GM21737 (cell line): Measurements from ENCODE around the gene APC.
A peak's percentile ranks its signal among the peaks of the same experiment; 100 is the strongest.

ENCODE experiments used
- ATAC-seq: cut with Tn5 transposase; IDR thresholded peaks from one replicate; pipeline ENCODE4 v1.9.1; 2021; ENCODE audit warnings: mild to moderate bottlenecking, moderate library complexity; ENCODE audit not compliant: unreplicated experiment

Gene APC

DNA sequence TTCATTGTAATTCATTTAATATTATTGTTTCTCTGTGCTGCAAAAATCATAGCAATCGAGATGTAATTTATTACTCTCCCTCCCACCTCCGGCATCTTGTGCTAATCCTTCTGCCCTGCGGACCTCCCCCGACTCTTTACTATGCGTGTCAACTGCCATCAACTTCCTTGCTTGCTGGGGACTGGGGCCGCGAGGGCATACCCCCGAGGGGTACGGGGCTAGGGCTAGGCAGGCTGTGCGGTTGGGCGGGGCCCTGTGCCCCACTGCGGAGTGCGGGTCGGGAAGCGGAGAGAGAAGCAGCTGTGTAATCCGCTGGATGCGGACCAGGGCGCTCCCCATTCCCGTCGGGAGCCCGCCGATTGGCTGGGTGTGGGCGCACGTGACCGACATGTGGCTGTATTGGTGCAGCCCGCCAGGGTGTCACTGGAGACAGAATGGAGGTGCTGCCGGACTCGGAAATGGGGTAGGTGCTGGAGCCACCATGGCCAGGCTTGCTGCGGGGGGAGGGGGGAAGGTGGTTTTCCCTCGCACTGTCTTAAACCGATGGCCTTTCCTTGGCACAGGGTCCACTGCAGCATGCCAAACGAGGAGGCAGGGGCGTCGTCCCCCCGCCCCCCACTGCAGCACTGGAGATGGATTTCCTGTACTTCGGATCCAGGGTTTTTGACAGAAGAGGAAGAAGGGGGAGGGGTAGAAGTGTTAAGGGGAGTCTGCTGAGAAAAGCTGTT lies at the start of gene APC:
Gene APC (plus strand): TSS at position 423 of the 728 bp plus-strand sequence. CDS start 17,006 bp downstream, outside the sequence.
- peak; percentile 100 for ATAC-seq

DNA sequence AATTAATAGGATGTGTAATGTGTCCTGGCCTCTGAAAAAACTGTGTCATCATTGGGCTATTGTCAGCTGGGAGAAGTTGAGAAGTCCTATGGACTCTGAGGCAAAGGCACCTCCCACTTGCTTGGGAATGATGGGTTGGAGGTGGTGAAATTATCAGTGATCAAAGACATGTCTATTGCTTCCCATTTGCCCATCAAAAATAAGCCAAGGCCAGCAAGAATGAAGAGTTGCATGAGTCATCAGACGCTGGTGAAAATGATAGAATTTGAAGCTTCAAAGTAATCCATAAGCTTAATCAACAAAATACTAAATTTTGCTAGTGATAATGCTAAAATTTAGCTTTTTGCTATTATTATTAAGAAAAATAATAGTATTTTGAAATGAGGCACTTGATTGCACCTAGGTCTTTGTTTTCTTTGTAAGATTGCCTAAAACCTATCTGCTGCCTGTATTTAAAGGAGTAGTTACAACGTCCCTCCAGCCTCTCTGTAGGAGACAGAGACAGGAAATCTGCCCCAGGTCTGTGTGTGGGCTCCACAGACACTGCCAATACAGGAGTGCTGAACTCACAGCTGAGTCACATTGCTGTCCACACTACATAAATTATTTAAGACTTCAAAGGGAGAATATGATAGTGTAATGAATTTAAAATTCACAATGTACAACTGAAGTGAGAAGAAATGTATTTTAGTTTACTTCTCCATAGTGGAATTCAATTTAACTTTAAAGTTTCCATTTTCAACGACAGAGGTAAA lies 48.4 kb upstream of the APC start:
- ATAC-seq = no peak

DNA sequence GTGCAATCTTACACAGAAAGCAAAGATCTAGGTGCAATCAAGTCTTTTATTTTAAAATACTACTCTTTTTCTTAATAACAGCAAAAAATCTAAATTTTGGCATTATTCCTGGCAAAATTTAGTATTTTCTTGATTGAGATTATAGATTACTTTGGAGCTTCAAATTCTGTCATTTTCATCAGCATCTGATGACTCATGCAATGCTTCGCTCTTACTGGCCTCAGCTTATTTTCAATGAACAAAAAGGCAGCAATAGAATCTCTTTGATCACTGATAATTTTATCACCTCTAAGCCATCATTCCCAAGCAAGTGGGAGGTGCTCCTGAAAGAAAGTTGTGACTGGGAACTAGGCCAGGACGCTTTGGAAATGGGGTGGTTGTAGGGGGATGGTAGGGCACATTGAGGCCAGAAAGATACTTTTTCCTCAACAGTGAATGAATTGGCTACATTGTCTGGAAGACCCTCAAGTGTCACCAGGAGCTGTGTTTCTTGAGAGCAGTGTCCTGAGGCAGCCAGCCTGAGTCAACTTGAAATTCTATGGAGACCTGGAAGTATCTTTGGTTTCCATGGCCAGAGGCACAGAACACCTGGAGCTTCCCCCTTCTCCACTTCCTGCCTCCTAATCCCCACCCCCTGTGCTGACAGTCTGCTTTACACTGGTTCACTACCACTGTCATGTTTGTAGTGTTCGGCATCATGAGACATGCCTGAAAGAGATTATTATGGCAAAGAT lies 46.9 kb upstream of the APC start:
- no peak for ATAC-seq

DNA sequence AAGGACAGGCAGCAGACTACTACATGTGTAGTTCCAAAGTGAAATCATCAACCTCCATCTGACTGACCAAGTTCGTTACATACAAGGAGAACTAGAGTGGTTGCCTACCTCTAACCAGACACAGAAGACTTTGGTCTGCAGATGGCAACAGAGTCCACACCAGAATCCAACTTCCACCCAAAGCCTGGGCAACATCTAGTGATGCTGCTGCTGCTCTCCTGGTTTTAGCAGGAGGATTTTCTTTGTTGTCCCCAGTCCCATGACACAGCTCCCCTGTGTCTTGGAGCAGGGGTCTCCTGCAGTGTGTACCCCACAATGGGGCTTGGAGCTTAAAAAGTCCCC lies 46.4 kb upstream of the APC start:
- no peak for ATAC-seq

DNA sequence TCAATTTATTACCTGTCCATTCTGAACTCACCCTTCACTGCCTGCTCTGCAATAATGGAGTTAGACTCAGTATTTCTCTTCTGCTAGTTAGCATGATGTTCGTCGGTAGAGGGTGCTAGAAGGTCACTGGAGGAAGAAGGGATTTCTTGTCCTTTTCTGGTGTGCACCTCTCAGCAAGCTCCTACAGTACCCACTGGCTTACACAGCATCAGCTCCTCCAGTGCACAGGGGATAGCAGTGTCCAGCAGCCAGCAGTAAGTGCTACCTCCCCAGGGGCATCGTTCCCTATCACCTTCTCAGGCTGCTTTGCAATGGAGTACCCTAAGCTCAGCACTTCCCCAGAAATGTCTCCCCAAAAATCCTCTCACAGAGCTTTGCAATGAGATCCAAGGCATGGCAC lies 45.9 kb upstream of the APC start:
- no peak for ATAC-seq

DNA sequence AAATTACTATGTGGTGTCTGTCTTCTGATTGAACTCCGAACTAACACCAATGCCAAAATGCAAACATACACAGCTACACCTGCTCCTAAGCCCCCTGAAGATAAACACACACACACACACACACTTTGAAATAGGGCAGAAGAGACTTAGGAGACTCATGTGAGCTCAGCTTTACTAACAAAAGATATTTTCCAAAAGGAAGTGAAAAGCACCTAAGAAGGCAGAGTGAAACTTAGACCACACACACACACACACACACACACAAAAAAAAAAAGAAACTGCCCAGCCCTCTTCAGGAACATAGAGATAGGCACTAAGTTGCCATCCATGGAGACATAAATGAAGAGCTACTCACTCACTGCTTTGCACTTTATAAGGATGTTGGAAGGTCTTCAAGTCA lies 45.2 kb upstream of the APC start:
- no peak for ATAC-seq

DNA sequence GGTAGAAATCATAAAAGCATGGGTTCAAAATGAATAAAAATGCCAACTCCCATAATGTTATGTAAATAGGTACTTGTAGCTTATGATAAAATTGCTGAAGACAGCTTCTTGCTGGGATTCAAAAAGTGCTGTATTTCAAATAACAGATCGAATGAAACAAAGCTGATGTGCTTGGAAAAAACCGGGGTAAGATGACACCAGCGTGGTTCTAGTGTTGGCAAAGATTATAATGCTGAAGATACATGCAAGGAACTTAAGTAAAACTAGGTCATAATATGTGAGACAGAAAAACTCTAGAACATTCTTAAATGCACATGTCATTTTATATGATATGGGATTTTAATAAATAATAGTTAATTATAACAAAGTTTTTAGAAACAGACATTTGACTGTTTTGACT lies 44.4 kb upstream of the APC start:
- no peak for ATAC-seq

DNA sequence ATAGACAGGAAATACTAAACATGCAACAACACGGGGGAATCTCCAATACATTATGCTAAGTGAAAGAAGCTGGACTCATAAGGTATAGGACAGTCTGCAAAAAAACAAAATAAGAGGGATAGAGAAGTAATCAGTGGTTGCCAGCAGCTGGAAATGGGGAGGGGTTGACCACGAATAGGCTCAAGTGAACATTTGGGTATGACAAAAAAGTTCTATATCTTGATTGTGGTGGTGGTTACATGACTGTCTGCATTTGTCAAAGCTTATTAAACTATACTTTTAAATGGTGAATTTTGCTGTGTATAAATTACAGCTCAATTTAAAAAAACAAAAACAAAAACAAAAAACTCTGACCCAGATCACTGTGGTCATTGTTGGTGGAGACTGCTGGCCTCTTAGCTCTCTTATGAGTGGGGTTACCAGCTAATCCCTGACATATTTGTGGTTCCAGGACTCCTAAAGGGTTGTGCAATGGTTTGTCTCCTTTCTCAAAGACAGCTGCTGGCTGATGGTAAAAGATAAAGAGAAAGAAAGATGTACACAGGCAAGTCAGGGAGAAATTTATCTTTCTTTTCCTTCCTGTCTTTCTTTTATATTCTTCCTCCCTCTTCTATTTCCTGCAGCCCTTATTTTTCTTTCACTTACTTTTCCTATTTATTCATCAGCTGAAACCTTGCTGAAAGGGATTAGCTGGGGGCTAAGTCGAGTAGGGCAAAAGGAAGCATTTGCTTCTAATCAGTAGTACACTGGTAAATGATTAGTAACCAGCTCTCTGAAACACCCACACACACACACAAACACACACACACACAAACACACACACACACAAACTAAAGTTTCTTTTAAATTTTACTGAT lies 42.6 kb upstream of the APC start:
- no peak for ATAC-seq

DNA sequence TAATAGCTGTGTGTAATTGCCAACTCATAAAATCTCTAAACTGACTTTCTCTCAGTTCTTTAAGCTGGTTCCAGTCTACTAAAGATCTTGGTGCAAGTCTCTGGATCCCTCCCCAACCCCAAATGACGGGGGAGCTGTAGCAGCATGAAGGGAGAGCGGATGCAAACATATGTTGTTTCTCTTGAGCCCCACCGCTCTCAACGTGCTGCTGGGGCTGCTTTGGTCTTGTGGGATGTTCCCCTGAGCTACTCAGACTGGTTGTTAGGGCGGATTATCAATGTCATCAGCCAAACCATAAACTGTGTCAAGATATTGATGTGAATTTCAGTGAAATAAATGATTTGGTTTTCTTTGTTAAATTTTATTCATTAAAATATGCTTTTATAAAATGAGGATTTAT lies 40.9 kb upstream of the APC start:
- ATAC-seq = no peak

DNA sequence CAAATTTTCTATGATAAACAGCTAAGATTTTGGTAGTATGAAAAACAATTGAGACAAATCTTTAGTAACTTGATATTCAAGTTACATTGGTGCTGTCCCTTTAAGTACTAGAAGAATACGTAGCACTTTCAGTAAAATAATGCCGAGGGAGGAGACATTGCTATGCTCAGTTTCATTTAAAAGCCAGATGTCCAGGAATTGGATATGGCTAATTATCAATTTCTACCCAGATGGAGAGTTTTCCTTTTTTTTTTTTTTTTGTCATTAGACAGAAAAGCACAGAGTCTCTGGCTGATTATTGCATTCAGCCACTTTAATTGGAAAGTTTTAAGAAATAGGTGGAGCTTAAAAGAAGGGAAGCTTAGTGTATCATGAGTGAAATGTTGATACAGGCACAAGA lies 40.4 kb upstream of the APC start:
- no peak for ATAC-seq

DNA sequence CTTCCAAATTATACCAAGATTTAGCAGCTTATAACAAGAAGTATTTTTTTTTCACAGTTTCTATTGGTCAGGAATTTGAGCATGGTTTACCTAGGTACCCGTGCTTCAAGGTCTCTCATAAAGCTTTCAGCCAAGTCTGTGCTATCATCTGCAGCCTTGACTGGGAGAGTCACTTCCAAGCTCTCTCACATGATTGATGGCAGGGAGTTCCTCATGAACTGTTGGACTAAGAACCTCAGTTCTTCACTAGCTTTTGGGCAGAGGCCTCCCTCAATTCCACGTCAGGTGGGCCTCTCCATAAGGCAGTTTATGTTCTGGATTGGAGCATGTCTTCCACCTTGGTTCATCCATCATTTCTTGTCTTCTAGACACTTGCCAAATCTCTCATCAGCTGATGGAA lies 39.9 kb upstream of the APC start:
- ATAC-seq = no peak

DNA sequence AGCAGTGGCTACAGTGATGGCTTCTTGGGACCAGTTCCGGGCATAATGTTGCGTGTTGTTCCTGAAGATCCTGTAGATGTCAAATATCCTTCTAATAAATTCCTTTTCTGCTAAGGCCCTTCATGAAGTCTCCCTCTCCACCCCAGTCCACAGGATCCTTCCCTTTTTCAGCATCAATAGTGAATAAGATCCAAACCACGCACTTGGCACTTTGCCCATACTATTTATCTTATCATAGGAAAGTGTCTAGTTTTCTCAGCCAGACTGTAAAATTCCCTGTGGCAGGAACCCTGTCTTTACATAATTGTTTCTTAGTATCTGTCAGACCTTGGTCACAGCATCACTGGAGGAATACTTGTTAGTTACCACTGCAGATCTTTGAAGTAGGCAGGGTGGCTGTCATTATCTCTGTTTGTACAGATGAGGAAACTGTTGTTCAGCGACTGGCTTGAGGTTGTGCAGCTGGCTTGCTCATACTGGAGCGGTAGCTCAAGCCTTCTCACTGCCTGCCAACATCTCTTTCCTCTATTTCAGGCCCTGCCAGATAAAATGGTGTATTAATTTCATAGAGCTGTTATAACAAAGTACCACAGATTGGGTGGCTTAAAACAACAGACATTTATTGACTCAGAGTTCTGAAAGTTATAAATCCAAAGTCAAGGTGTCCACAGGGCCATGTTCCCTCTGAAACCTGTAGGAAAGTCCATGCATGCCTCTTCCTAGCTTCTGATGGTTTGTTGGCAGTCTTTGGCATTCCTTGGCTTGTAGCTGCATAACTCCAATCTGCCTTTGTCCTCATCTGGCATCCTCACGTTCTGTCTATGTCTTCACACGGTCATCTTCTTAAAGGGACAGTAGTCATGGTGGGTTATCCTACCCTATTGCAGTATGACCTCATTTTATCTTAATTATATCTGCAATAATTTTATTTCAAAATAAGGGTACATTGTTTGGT lies 33.5 kb upstream of the APC start:
- ATAC-seq = no peak

DNA sequence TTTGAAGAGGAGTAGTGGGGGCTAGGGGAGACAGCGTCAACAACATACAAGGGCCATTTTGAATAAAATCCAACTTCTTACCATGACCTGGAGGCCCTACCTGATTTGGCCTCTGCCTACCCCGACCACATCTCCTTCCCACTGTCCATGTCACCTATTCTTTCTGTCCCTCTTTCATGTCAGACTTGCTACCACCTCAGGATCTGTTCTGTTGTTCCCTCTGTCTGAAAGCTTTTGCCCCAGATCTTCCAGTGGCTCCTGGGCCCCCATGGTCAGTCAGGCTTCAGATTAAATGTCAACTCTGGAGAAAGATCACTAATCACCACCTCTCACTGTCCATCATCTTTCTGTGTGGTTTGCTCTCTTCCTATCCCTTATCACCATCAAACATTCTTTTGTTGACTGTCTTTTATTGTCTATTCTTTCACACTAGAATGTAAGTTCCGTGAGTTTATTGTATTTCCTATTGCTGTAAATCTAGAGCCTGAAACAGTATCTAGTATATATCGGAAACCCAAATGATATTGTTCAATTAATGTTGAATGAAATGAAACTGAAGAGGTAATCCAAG lies 31.2 kb upstream of the APC start:
- ATAC-seq = no peak

DNA sequence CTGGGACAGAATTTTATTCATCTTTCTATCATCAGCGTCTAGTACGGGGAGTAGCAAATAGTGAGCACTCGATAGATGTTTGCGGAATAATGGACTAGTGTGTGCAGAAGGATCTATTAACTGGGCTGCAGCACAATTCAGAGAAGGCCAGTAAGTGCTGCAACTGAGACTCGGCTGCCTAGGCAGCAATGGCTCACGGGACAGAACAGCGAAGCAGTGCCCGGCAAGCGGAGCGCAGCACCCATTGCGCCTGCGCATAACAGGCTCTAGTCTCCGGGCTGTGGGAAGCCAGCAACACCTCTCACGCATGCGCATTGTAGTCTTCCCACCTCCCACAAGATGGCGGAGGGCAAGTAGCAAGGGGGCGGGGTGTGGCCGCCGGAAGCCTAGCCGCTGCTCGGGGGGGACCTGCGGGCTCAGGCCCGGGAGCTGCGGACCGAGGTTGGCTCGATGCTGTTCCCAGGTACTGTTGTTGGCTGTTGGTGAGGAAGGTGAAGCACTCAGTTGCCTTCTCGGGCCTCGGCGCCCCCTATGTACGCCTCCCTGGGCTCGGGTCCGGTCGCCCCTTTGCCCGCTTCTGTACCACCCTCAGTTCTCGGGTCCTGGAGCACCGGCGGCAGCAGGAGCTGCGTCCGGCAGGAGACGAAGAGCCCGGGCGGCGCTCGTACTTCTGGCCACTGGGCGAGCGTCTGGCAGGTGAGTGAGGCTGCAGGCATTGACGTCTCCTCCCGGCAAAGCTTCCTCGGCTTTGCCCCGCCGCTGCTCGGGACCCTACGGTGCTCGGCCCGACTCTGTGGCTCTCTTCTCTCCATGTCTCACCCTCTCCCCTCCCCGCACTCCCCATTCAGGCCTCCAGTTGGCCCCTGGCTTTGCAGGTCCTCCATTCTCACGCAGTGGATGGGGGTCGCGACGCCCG lies 30.2 kb upstream of the APC start:
- peak; percentile 90 for ATAC-seq

DNA sequence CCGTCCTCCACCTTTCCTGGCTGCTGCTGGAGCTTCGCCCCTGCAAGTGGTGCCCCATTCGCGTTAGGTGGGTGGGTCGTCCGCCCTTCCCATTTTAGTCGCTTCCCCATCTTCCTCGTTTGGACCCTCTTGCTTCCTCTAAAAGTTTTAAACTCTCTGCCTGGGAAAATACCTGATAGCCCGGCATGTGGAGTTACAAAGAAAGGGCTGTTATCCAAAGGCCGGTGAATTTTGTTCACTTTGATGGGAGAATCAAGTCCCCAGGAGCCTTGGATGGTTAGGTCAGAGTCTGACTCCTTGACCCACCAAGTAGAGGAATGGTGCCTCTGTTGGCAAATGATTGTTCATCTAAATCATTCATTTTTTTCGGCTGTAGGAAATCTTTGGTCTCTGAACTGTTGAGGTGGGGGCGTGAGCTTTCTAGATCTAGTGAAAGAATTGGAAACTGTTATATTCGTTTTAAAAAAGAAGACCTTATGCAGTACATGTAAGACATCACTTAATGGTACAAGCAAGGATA lies 29.5 kb upstream of the APC start:
- ATAC-seq = no peak

DNA sequence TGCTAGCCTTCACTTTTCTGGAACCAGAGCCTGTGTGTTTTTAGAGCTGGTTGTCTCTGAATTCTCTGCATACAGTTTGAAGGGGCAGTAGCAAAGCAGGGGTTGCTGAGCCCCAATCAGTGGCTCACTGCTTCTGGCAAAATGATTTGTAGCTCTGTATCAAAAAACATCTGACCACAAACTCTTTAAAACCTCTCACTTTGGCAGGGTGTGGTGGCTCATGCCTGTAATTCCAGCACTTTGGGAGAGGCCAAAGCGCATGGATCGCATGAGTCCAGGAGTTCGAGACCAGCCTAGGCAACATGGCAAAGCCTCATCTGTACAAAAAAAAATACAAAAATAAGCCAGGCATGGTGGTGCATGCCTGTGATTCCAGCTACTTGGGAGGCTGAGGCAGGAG lies 28.3 kb upstream of the APC start:
- no peak for ATAC-seq

DNA sequence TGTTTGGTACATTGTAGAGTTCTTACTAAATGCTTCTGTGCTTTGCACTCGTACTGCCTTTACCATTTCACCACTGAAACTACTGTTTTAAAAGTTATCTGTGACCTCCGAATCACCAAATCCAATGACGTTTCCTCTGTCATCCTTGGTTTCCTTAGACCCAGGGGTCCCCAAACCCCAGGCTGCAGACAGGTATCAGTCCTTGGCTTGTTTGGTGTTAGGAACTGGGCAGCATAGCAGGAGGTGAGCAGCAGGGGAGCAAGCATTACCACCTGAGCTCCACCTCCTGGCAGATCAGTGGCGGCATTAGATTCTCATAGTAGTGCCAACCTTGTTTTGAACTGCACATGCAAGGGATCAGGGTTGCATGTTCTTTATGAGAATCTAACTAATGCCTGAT lies 26.8 kb upstream of the APC start:
- ATAC-seq = no peak

DNA sequence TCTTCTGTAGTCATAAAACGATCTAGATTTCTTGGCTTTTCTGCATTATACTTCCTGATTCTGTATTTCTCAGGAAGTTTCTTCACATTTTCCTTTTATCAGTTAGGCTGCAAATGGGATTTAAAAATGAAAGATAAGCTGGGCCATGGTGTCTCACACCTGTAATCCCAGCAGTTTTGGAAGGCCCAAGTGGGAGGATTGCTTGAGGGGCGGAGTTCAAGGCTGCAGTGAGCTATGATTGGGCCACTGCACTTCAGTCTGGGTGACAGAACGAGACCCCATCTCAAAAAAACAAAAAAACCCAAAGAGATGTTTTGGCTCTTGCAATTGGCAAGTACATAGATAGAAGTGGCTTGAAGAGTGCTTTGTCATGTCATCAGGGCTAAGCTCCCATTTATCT lies 26.2 kb upstream of the APC start:
- ATAC-seq = no peak
